ENCODE data around the gene USP4.
"Not testable (repeated sequence)": the region's sequence is repeated elsewhere in the genome, so short reads cannot be mapped to it uniquely, and the experiment has no call there.

Gene USP4

DNA sequence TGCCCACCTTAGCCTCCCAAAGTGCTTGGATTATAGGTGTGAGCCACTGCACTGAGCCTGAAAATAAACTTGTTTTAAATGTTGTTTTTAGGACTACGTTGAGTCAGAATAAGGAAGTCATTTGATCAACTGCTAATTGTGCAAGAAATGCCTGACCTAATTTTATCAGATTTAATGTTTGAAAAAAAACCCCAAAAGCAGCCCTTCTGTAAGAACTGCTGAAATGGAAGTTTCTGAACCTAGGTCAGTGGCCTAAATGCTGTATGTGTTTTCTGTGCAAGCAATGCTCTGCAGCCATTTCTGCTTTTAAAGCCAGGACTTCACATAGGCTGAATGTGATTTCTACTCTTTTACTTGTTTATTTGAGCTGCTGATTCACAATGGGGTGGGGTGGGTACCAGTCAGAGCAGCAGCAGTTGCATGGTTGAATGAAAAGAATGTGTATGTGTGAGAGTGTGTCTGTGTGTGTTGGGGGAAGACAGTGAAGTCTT lies 11.7 kb upstream of the USP4 start:
- no peak for DNase-seq

DNA sequence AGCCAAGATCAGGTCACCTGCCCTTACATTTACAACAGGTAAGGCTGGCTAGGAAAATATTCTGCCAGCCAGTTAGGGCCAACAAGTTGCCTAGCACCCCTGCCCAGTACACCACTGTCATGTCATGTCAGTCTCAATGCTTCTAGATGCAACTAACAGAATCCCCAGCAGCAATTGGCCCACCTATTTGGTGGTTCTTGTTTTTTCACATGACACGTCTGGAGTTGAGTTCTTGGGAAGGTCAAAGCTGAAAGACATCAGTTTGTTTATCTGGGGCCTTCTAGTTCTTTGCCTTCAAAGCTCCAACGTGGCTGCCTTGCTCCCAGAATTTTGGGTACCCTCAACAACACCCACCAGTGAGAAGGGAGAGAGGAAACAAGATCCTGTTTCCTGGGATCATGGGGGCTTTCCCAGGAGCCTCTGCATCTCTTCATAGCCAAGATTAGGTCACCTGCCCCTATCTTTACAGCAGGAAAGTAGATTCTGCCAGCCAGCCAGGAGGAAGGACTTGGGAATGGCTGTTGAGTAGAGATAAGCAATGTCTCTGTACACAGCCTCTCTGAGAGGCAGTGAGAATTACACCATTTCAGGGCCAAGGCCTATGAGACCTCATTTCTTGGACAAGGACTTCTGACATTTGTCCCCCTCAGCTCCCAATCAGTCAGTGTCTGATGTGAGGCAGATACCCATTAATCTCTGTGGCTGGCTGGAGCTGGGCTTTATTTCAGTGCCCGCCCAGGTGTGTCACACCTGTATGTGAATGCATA lies 9.7 kb upstream of the USP4 start:
- DNase-seq, result no peak

DNA sequence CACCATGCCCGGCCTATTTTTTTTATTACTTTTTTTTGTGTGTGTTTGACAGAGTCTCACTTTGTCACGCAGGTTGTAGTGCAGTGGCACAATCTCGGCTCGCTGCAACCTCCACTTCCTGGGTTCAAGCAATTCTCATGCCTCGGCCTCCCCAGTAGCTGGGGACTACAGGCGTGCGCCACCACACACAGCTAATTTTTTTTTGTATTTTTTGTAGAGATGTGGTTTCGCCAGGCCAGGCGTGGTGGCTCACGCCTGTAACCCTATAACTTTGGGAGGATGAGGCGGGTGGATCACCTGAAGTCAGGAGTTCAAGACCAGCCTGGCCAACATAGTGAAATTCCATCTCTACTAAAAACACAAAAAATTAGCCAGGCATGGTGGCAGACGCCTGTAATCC lies 8.5 kb upstream of the USP4 start:
- DNase-seq, result not testable (repeated sequence)

DNA sequence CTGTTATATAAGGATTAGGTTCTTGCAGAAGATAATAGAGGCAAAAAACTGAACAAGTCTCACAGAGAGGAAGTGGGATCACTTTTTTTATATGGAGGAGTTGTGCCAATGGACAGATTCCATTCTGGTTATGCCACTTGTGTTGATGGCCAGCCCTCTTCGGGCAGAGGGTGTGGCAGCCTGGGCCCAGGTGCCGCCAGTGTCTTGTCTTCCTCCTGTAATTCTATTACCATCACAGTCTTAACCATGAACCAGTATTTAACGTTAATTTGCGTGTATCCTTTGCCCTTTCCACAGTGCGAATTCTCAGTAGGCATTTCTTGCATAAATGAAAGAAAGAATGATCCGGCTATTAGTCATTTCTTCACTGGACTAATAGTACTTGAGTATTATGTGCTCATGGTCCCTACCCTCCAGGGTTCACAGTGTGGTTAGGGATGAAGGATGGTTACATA lies 7.0 kb upstream of the USP4 start:
- DNase-seq, result no peak

DNA sequence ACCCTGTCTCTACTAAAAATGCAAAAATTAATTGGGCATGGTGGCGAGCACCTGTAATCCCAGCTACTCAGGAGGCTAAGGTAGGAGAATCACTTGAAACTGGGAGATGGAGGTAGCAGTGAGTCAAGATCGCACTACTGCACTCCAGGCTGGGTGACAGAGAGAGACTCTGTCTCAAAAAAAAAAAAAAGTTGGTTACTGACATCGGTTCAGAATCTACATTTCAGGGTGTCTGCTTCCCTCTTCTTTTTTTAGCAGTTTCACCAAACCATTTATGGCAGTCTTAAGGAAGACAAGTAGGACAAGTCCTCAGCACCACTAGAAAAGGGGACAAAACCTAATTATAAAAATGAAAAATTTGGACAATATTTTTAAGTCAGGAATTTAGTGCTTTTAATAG lies 3.3 kb upstream of the USP4 start:
- DNase-seq, result no peak

DNA sequence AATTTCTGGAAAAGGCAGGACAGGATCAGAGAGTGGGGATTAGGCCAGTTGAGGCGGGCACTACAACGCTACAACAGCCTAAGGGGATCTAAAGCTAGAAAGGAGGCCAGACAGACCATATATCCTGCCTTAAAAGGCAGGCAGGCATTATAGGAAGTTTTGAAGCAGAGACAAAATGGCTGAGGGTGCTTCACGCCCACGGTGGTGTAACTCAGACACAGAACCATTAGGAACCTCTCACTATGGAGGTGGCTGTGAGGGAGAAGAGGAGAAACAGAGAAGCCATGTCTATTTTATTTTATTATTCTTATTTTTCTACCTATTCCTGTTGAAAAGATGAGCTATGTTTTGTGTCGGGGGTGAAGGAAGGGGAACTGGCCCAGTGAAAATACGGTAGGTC lies 2.1 kb upstream of the USP4 start:
- DNase-seq, result peak; percentile 11

DNA sequence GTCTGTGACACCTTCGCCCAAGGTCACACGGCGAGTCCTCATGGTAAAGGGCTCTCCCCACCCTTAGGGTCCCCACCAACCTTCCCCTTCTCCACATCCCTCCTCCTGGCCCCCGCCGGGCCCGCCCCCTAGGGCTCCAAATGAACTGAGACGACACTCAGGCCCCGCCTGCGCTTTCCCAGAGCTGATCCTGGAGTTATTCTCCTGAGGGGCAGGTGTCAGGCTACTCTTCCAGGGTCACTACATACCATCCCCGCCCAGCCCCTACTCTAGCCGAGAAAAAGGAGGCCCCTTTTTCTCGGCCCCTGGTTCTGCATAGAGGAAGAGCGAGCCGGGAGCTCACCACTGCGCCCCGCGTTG lies 292 bp downstream of the USP4 start:
- DNase-seq, result peak; percentile 47

DNA sequence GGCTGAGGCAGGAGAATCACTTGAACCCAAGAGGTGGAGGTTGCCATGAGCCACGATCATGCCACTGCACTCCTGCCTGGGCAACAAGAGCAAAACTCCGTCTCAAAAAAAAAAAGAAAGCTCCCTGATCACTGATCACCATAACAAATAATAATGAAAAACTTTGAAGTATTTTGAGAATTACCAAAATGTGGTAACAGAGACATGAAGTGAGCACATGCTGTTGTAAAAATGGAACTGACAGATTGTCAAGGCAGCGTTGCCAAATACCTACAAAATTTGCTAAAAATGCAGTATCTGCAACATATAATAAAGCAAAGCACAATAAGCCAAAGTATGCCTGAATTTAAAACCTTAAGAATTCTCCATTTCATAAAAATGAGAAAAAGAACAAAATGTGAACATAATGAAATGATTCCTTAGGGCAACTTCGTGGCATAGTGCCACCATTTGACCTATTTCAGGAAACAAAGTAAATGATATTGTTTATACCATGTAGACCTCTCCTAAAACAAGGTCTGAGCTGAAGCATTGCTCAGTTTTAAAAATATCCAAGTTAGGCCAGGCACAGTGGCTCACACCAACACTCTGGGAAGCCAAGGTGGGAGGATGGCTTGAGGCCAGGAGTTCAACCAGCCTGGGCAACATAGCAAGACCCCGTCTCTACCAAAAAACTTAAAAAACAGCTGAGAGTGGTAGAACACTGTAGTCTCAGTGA lies 5.8 kb downstream of the USP4 start:
- DNase-seq, result no peak

DNA sequence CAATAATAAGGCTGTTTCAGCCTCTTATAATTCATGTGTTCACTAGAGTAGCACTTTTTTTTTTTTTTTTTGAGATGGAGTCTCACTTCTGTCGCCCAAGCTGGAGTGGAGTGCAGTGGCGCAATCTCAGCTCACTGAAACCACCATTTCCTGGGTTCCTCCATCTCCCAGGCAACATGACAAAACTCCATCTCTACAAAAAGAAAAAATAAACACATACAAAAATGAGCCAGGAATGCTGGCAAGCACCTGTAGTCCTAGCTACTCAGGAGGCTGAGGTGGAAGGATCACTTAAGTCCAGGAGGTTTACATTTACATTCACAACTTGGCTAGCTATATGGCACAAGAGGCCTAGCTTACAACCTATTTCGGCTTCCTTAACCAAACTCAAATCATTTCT lies 6.8 kb downstream of the USP4 start:
- DNase-seq, result no peak

DNA sequence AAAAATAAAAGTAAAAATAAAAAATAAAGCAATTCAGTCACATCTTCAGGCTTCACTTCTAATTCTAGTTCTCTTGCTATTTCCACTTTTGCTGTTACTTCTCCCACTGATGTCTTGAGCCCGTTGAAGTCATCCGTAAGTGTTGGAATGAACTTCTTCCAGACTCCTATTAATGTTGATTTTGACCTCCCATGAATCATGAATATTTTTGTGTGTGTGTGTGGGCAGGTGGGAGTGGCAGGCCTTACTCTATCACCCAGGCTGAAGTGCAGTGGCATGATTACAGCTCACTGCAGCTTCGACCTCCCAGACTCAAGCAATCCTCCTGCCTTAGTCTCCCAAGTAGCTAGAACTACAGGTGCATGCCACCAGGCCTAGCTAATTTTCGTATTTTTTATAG lies 10.7 kb downstream of the USP4 start:
- DNase-seq, result no peak

DNA sequence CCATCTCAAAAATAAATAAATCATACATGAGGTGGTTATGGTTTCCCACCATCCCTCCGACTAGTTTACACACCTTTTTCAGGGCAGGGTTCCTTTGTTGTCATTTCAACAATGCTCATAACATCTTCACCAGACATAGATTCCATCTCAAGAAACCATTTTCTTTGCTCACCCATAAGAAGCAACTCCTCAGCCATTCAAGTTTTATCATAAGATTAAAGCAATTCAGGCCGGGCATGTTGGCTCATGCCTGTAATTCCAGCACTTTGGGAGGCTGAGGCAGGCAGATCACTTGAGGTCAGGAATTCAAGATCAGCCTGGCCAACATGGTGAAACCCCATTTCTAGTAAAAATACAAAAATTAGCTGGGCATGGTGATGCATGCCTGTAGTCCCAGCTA lies 11.5 kb downstream of the USP4 start:
- DNase-seq, result not testable (repeated sequence)

DNA sequence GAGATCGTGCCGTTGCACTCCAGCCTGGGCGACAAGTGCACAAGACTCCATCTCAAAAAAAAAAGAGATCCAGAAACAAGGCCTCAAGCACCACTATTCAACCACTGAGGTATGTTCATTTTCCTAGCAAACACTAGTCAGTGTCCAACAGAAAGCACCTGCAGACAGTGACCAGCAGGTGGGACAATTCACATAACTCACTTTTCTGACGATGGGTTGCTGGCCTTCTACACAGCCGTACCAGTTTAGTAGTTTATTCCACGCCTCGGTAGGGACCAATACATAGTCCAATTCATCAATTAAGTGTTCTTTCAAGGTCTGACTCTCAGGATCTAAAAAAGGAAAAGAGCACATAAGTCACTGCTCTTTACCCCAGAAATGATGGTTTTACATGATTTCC lies 12.4 kb downstream of the USP4 start:
- no peak for DNase-seq

DNA sequence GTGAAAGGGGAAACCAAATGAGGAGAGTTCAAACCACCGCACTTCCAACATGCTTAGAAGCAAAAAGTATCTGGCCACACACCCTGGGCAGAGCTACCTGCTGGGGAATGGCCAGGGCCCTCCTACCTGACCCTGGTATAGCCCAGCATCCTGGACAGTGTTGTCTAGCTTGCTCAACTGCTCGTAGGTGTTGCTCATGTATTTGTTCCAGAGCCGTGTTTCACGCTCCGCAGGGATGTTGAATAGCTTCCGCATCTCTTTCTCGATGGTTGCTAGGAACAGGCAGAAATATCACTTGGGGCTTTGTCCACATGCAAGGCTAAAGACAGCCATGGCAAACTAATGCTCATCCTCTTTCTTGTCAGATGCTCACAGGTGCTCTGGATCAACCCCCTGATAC lies 15.1 kb downstream of the USP4 start:
- DNase-seq, result no peak

DNA sequence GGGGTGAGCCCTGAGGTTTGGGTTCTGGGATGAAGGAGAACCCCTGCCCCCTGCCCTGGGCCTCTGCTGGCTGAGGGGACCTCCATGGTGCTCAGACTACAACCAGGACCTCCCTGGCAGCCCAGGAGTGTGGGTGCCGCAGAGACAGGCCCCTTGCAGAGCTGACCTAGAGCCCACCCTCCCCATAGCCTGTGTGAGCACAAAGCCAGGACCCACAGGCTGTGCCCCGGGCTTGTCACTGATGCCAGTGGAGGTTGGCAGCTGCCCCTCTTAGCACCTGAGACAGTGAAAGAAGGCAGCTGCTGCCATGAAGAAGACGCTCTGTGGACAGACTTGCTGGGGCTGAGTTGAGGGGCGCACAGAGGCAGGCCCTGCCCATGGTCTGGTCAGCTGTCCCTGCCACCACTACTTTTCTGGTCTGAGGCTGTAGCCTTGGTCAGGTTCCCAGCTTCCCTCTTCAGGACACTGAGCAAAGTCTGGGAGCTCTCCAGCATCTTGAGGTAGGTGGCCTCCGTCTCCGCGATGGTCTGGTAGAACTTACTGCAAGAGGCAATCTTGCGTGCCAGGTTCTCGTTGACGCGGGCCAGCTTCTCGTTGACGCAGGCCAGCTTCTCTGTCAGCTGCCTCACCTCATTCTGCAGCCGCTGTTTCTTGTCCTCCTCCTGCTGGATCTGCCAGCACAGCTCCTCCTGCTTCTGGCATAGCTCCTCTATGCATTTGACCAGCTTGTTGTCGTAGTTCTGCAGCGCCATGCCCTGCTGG lies 23.0 kb downstream of the USP4 start:
- no peak for DNase-seq

DNA sequence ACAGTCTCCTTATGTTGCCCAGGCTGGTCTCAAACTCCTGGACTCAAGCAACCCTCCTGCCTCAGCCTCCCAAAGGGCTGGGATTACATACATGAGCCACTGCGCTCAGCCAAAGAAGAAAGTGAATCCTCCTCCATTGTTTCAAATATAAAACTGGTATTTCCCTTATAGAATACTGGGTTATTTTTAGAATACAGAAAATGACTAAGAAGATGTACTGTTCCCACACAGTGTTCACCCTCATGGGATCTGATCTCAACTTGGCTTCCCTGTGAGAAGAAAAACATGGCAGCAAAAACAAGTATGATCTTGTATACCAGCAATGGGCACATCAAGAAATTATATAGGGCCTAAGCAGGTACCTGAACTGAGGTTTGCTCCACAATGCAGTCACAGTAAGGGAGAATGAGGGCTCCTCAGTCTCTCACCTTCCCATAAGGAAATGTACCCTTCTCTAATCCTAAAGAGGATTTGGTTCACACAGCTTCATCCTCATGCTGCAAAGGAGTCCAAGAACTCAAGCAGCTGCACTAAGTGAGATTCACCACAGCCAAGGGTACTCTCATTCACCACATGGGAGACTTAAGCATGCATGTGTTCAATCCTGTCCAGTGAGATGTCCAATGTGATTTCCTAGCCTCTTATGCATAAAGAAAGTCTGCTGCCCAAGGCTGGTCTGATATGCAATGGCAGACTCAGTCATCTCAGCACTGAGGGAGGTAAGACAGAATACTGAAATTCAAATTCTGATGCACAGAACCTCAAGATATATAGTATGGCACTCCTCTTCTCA lies 25.8 kb downstream of the USP4 start:
- no peak for DNase-seq

DNA sequence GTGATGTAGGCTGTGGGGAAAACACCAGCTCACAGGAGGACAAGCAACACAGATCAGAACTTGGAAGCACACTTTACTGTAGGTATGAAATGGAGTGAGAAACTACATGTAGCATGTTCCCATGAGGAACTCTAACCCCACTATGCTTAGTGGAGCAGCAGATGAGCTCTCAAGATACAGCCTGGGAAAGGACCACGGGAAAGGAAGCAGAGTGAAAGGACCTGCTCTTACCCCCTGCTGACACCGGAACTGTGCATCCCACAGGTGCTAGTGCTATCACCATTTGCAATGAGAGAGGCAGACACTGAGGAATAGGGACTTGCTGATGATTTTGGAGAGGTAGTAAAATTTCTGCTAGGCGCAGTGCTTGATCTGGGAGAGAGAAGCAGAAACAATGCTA lies 28.6 kb downstream of the USP4 start:
- DNase-seq, result no peak

DNA sequence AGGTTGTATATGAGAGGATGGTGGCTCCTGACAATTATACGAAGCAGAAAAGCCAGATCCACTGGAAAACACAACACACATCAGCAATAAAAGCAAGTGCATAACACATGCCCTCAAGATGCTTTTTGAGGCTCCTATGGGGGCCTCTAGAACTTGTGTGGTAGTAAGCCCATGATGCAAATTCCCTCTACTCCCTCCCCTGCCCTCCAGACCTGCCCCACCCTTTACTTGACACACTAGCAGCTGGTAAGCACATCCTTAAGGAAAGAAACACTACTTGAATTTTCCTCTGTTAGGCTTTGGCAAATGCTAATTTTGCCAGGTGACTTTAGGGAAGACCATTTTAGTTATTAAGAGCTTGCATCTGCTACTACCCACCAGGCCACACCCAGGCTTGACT lies 29.2 kb downstream of the USP4 start:
- DNase-seq, result no peak

DNA sequence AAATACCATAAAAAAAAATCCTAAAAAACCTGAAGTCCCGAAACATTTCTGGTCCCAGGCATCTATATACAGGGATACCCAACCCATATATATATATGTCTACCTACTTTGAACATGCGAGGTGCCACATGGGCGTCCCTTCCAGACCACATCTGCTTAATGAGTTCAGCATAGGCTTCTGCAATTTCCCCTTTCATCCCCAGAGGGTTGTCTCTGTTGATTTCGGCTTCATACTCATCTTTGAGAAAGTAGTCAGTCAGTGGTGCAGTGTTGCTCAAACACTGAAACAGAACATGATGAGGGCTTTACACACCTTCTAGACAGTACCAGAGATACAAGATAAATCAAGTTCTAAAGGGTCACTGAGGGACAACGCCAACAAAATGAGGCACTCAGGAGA lies 34.2 kb downstream of the USP4 start:
- DNase-seq, result no peak

DNA sequence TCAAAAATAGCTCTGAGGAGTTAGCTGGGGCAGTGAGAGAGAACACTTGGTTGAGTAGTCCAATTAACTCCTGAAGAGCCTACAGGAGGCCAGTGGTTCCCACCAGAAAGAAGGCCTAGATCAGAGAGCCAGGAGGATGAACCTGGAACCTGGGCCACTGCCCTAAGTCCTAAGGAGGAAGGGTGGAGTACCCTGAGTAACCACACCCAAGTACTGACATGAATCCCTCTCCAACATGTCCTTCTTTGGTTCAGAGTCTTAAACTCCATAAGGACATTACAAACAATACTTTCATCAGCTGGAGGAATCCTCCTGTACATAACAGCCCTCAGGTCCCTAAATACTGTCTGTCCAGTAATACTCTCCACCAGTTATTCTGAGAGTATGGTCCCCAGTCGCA lies 37.2 kb downstream of the USP4 start:
- DNase-seq, result no peak

DNA sequence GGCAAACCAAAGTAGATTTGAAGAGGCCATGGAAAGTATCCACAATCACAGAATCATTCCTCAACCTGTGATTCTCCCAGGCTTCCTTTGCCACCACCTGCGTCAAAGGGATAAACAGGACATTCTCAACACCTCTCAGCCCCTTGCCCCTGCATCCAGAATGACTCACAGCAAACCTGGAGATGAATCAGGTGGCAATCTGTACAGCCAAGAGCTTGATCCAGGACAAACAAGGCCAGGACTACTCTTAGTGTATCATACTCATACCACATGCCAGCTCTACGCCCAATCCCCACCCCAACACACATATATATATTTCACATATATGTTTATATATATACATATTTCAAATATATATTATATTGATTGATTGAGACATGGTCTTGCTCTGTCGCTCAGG lies 39.3 kb downstream of the USP4 start:
- no peak for DNase-seq

DNA sequence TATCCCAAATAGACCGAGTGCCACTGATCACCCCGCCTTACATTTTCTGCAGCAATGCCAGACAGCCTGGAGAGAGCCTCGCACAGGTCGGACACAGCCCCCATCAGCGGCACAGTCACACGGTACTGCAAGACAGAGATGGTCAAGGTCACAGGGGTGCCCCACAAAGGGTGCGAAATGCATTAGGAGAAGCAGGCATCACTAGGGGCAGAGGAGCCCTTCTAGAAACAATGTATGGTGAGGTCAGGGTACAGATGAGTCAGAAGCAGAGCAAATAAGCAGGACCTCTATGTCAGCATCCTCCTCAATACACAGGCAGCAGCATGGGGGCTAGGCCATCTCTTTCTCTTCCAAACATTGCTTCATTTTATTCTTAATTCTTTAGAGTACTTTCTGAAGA lies 41.3 kb downstream of the USP4 start:
- DNase-seq, result no peak

DNA sequence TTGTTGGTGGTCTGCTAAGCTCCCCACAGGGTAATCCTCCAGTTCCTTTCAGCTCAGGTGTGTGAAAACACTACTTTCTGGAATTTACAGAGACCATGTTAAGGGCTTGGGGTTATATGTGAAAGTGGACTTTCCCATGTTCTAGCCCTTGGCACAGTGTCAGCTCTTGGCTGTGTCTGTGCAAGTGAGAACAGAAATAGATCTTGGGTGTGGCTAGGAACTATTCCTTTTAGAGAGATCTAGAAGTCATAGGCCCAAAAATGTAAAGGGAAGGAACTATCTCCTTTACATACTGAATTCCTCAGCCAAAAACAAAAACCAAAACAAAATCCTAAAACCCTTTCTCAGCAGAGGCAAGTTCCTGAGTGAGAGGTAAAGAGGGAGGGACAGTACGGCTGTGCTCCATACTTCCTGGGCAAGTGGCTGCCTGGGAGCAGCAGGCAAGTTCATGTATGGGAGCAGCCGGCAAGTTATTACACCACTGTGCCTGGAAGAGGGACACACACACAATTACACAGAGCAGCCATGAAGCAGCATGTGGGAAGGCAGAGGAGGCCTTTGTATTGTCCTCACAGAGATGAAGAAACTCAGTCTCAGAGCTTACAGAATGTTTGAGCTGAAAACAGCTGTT lies 43.0 kb downstream of the USP4 start:
- no peak for DNase-seq

Measured in activated CD4-positive, alpha-beta T cell treated with anti-CD3 and anti-CD28 coated beads for 48 hours (primary cell).